SK-N-SH (cell line): ENCODE data around the gene TRAFD1.

Source experiments
- EP300 ChIP-seq, 2 experiments: IDR thresholded peaks; 2 replicates each; pipeline versions ENCODE4 v1.4.0 to v1.6.1; 2012; ENCODE audit warnings: borderline replicate concordance in 1 of 2, low read depth in 1 of 2, low read length in 1 of 2
- MEF2A ChIP-seq: IDR thresholded peaks from 2 replicates; pipeline ENCODE4 v1.4.0; 2012; ENCODE audit warnings: low read depth, borderline replicate concordance
- NRF1 ChIP-seq: IDR thresholded peaks from 2 replicates; pipeline ENCODE4 v1.6.1; 2012; ENCODE audit warnings: low read depth, mild to moderate bottlenecking, low read length
- POLR2AphosphoS5 ChIP-seq: IDR thresholded peaks from 2 replicates; pipeline ENCODE4 v1.6.1; 2012; ENCODE audit warnings: low read depth, low read length
- RCOR1 ChIP-seq: fragments of 150-350 bp; IDR thresholded peaks from 2 replicates; pipeline ENCODE4 v1.6.1; 2017; ENCODE audit warnings: antibody characterized with exemption, low read length
- REST ChIP-seq: IDR thresholded peaks from 2 replicates; pipeline ENCODE4 v1.6.1; 2012; ENCODE audit warnings: mild to moderate bottlenecking, low read depth, low read length, moderate library complexity
- RFX5 ChIP-seq: IDR thresholded peaks from 2 replicates; pipeline ENCODE4 v1.6.1; 2012; ENCODE audit warnings: mild to moderate bottlenecking, improper control_type of control experiment, low read length
- RXRA ChIP-seq: IDR thresholded peaks from 2 replicates; pipeline ENCODE4 v1.4.0; 2012; ENCODE audit warnings: low read depth, mild to moderate bottlenecking, borderline replicate concordance
- SMC3 ChIP-seq: IDR thresholded peaks from 2 replicates; pipeline ENCODE4 v1.6.1; 2012; ENCODE audit warnings: low read depth, low read length, improper control_type of control experiment
- USF1 ChIP-seq: IDR thresholded peaks from 2 replicates; pipeline ENCODE4 v1.4.0; 2012; ENCODE audit warnings: low read depth, borderline replicate concordance
- USF2 ChIP-seq: fragments of 150-350 bp; IDR thresholded peaks from 2 replicates; pipeline ENCODE4 v1.6.1; 2017; ENCODE audit warnings: antibody characterized with exemption, low read length, low read depth, borderline replicate concordance
- YY1 ChIP-seq: IDR thresholded peaks from 2 replicates; pipeline ENCODE4 v1.4.0; 2012; ENCODE audit warnings: low read depth, mild to moderate bottlenecking
- TF ChIP-seq, protein P1 (sequence below): fragments of 200-600 bp; sonication (generic); IDR thresholded peaks from 2 replicates; pipeline ENCODE4 v1.6.1; 2017; ENCODE audit warnings: antibody characterized with exemption, mild to moderate bottlenecking, moderate library complexity
- TF ChIP-seq, protein P2 (sequence below): IDR thresholded peaks from 2 replicates; pipeline ENCODE4 v1.4.0; 2012; ENCODE audit warnings: low read depth

GRCh38 chr12:112172556-112173324 lies 47.4 kb downstream of the TRAFD1 start:
- TF ChIP-seq POLR2AphosphoS5 (no peak), REST (no peak), NRF1 (no peak), RCOR1 (no peak), MEF2A (no peak), EP300 (IDR thresholded peaks at IDR 0.05; ENCODE audit: borderline replicate concordance in 1 of 2, low read depth in 1 of 2, low read length in 1 of 2) (no peak), RFX5 (no peak), RXRA (no peak), USF1 (no peak), USF2 (no peak), YY1 (no peak), SMC3 (no peak)
- TF ChIP-seq, protein P1, sequence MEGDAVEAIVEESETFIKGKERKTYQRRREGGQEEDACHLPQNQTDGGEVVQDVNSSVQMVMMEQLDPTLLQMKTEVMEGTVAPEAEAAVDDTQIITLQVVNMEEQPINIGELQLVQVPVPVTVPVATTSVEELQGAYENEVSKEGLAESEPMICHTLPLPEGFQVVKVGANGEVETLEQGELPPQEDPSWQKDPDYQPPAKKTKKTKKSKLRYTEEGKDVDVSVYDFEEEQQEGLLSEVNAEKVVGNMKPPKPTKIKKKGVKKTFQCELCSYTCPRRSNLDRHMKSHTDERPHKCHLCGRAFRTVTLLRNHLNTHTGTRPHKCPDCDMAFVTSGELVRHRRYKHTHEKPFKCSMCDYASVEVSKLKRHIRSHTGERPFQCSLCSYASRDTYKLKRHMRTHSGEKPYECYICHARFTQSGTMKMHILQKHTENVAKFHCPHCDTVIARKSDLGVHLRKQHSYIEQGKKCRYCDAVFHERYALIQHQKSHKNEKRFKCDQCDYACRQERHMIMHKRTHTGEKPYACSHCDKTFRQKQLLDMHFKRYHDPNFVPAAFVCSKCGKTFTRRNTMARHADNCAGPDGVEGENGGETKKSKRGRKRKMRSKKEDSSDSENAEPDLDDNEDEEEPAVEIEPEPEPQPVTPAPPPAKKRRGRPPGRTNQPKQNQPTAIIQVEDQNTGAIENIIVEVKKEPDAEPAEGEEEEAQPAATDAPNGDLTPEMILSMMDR: no peak
- TF ChIP-seq, protein P2, sequence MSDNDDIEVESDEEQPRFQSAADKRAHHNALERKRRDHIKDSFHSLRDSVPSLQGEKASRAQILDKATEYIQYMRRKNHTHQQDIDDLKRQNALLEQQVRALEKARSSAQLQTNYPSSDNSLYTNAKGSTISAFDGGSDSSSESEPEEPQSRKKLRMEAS: no peak
